T-helper 17 cell (primary cell): ENCODE data around the gene HECW1. TPM values are rescaled to one million over a fixed set of nuclear protein-coding genes. Genes with fewer than 3 reads are reported as not detected.
"Not testable (repeated sequence)": the region's sequence is repeated elsewhere in the genome, so short reads cannot be mapped to it uniquely, and the experiment has no call there.

Experiments used
- ATAC-seq: fragments of 150-1000 bp; cut with Tn5 transposase; 2 replicates; pipeline ENCODE4 v1.10.0; 2021; ENCODE audit warnings: mild to moderate bottlenecking, moderate library complexity
- DNase-seq, 3 donors: peaks; one replicate each; pipeline versions ENCODE4 v3.0.0 to v3.0.0-alpha.2; 2020 to 2021
- H3K9me3 ChIP-seq: one replicate; pipeline ENCODE4 v1.7.0; 2013; ENCODE audit warnings: low read length, mild to moderate bottlenecking; ENCODE audit not compliant: control insufficient read depth, poor library complexity, severe bottlenecking
- H3K27ac Mint-ChIP-seq: one replicate; pipeline ENCODE4 v1.8.0; 2022; ENCODE audit warnings: mild to moderate bottlenecking, moderate library complexity, mixed read lengths
- H3K27me3 Mint-ChIP-seq: one replicate; pipeline ENCODE4 v1.8.0; 2022; ENCODE audit warnings: mixed read lengths
- H3K36me3 Mint-ChIP-seq: one replicate; pipeline ENCODE4 v1.8.0; 2022; ENCODE audit warnings: low read depth, mixed read lengths
- H3K4me1 Mint-ChIP-seq: one replicate; pipeline ENCODE4 v1.8.0; 2022; ENCODE audit warnings: mild to moderate bottlenecking, mixed read lengths
- H3K4me3 Mint-ChIP-seq: one replicate; pipeline ENCODE4 v1.8.0; 2022; ENCODE audit warnings: mild to moderate bottlenecking, moderate library complexity, mixed read lengths
- total RNA-seq, 4 donors: library from RNA in 2 of 4; stranded (reverse) in 2 of 4; gene quantifications; one replicate each; pipeline ENCODE4 v1.2.3 and lab custom pipeline; 2022 to 2026

Gene HECW1
- total RNA-seq, 2 donors from 2014 or later: not detected

DNA sequence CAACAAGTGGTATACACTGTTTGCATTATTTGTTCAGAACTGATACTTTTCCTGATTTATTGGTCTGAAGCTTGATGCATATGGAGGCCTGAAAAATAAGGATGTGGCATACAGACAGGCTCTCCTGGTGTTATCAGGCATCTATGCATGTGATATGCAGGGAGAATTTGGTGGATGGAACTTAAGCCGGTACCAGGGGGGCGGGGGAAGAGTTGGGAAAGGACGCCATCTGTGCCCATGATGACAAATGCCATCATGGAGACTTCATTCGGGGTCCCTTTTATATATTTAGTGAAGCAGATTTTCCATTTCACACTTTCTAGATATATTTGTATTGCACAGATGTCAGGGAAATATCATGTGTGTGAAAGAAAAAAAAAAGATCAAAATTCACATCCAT, 5.4 kb downstream of the HECW1 start:
- H3K9me3 ChIP-seq: no peaks in the 10 kb centered on the region
- H3K36me3 Mint-ChIP-seq: no peaks in the 10 kb centered on the region
- DNase-seq (no peak), ATAC-seq (no peak)
- H3K27ac Mint-ChIP-seq: no peak overlapping the region
- peaks cover 8% of the 10 kb centered on the region for H3K4me1 Mint-ChIP-seq
- H3K27me3 Mint-ChIP-seq: peaks cover 48% of the 10 kb centered on the region
- H3K4me3 Mint-ChIP-seq: no peak overlapping the region

DNA sequence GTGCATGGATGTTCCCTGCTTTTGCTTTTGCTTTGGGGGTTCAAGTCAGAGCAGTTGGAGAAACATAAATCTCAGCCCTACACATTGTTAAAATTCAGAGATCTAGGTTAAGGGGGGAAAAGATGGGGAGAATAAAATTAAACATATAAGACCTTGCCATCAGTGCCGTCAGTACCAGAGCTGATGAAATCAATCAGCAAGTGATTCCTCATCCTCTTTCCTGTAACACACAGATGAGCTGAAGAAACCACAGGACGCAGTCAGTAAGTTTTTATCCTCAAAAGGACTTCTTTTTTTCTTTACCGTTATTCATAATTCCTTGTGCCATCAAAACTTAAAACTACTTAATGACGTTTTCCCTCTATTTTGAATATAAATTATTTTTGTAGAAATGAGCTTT, 5.9 kb downstream of the HECW1 start:
- H3K9me3 ChIP-seq: no peaks in the 10 kb centered on the region
- H3K27ac Mint-ChIP-seq: no peak overlapping the region
- H3K4me1 Mint-ChIP-seq: peaks cover 8% of the 10 kb centered on the region
- no peak overlapping the region for H3K4me3 Mint-ChIP-seq
- no peak for DNase-seq
- ATAC-seq: no peak
- H3K27me3 Mint-ChIP-seq: peaks cover 52% of the 10 kb centered on the region
- no peaks in the 10 kb centered on the region for H3K36me3 Mint-ChIP-seq

DNA sequence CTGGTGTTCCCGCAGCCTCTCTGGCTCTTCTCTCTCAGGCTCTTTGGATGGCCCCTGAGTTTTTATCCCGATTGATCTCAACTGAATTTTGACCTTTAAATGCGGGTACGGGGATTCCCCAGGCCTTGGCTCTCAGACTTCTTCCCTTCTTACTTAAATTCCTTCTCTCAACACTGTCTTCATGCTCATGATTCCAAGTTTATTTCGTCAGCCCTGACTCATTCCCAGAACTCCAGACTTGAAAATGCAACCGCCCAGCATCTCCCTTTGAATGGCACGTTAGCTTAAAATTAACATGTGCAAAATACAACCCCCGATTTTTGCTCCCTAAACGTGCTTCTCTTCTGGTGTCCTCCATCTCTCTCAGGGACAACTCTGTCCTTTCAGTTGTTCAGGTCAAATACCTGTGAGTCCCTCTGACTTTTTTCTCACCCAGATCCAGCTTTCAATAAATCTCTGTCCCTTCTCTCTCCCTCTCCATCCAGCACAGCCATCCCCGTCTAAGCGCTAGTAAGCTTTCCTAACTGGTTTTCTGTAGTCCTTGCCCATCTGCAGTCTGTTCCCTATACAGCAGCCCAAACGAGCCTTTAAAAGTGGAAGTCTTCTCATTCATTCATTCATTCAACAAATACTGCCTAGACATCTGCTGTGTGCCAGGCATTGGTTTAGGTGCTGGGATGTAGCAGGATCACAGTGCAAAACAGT, 7.1 kb downstream of the HECW1 start:
- H3K27me3 Mint-ChIP-seq: peaks cover 49% of the 10 kb centered on the region

DNA sequence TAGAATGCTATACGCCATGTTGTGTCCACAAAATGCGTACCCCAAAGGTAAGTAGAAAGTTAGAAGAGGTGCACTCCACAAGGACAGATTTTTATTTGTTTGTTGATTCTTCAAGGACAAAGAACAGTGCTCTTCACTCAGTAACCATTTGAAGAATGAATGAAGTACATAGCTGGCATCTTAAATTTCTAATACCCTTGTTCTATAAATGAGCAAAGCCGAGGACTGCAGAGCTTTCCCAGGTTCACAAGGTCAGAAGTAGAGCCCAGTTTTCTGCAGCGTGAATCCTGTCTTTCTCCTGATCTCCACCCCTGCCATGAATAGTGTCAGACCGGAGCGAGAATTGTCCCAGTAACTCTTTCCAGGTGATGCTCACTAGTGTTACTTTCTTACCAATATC, 9.5 kb downstream of the HECW1 start:
- H3K9me3 ChIP-seq: no peaks in the 10 kb centered on the region
- Mint-ChIP-seq H3K4me3 (no peak overlapping the region), H3K27ac (no peak overlapping the region), H3K4me1 (no peaks in the 10 kb centered on the region), H3K36me3 (no peaks in the 10 kb centered on the region), H3K27me3 (peaks cover 30% of the 10 kb centered on the region)
- ATAC-seq (no peak), DNase-seq (no peak)

More for the DNA sequence above, 7.1 kb downstream of the HECW1 start:
- no peak overlapping the region for H3K4me3 Mint-ChIP-seq
- no peaks in the 10 kb centered on the region for H3K36me3 Mint-ChIP-seq
- ATAC-seq: no peak
- no peaks in the 10 kb centered on the region for H3K9me3 ChIP-seq
- H3K27ac Mint-ChIP-seq: no peak overlapping the region
- DNase-seq: no peak
- H3K4me1 Mint-ChIP-seq: peaks cover 1% of the 10 kb centered on the region

DNA sequence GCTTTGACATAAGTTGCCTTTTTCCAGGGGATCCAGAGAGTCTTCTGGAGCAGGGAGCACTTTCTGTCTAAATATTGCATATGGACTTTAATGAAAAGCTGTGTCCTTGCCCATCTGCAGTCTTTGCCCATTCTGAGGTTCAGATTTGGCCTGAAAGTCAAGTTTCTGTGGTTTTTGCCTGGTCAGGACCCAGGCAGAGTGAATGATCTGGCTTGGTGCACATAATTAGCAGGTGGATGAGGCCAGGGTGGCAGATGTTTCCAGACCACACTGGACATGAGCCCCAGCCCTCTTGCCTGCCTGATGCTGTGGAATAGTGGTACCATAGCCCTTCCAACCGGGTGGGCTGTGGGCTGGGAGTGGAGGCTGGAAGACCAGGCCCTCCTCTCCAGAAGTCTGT, 11.0 kb downstream of the HECW1 start:
- H3K36me3 Mint-ChIP-seq: no peaks in the 10 kb centered on the region
- no peak for ATAC-seq
- no peaks in the 10 kb centered on the region for H3K9me3 ChIP-seq
- DNase-seq: no peak
- H3K27ac Mint-ChIP-seq: no peak overlapping the region
- no peaks in the 10 kb centered on the region for H3K4me1 Mint-ChIP-seq
- peaks cover 30% of the 10 kb centered on the region for H3K27me3 Mint-ChIP-seq
- H3K4me3 Mint-ChIP-seq: no peak overlapping the region

DNA sequence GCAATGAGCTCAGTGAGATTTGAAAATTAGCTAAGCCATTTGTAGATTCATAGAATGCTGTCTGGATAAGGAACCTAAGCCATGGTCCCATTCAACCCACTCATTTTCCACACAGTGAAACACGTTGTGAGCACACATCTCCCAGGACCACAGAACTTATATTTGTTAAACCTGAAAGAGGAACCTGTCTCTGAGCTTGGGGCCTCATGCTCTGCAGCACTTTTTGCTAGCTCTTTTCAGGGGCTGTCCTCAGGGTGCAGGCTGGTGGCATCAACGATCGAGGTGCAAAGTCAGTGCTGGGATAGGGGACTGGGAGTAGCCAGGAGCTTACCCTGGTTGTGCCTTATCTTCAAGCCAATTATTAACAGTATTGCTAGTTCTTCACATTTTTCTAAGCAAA, 11.9 kb downstream of the HECW1 start:
- H3K4me1 Mint-ChIP-seq: no peaks in the 10 kb centered on the region
- no peak for ATAC-seq
- no peak overlapping the region for H3K27ac Mint-ChIP-seq
- no peak overlapping the region for H3K4me3 Mint-ChIP-seq
- H3K36me3 Mint-ChIP-seq: no peaks in the 10 kb centered on the region
- H3K27me3 Mint-ChIP-seq: peaks cover 30% of the 10 kb centered on the region
- no peak for DNase-seq
- H3K9me3 ChIP-seq: no peaks in the 10 kb centered on the region

DNA sequence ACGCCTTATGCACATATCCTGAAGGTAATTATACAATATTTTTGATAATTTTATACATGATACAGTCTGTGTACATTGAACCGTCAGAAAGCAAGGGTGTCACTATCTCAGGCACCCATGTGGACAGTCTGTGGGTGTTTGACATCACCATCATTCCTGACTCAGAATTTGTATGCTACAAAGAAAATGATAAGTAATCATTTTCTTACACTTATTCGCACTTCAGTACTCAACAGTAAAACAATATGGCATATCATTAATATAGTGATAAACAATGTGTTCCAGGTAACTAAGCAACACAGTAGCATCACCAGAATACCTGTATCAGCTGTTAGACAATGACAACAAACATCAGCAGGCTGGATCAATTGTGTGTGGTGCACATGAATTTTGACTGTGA, 17.9 kb downstream of the HECW1 start:
- Mint-ChIP-seq H3K27ac (no peak overlapping the region), H3K36me3 (no peaks in the 10 kb centered on the region), H3K4me3 (no peak overlapping the region), H3K4me1 (no peaks in the 10 kb centered on the region), H3K27me3 (peaks cover 7% of the 10 kb centered on the region)
- no peaks in the 10 kb centered on the region for H3K9me3 ChIP-seq
- DNase-seq (no peak), ATAC-seq (no peak)

DNA sequence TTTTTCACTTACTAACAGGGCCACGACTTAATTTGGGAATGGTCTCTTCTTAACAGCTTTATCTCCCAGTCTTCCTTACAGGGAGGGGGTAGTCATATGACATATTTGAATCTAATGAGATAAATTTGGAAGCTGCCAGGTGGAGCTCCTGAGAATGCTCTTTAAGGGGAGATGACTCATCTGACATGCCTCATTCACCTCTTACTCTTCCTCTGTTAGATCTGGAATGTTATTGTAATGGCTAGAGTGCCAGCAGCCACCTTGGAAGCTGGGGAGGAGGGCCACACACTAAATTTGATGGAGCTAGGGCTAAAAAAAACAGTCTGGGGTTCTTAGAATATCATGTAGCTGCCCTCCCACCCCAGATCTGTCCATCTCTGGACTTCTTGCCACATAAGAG, 22.7 kb downstream of the HECW1 start:
- Mint-ChIP-seq H3K4me3 (no peak overlapping the region), H3K27me3 (peaks cover 48% of the 10 kb centered on the region), H3K36me3 (no peaks in the 10 kb centered on the region), H3K4me1 (no peaks in the 10 kb centered on the region), H3K27ac (no peak overlapping the region)
- ATAC-seq (no peak), DNase-seq (no peak)
- H3K9me3 ChIP-seq: no peaks in the 10 kb centered on the region

DNA sequence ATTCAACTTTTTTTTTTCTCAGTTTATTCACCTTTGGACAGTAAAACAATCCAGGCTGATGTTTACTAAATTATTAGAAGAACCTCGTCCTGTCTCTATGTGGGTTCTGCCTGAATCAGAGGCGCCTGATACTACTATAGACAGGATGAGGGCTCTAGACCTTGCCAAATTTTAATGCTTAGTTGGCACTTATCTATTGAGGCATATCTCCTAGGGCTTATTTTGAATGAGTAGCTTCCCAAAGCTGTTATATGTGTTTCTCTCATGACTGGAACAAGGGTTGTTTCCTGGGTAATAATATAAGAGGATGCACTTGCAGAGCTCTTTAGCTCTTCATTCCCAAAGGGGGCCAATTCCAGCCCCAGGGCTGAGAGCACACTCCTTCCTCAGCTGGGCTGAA, 23.6 kb downstream of the HECW1 start:
- no peak overlapping the region for H3K4me3 Mint-ChIP-seq
- H3K27me3 Mint-ChIP-seq: peaks cover 57% of the 10 kb centered on the region
- no peak overlapping the region for H3K27ac Mint-ChIP-seq
- ATAC-seq: no peak
- DNase-seq: no peak
- H3K4me1 Mint-ChIP-seq: no peaks in the 10 kb centered on the region
- no peaks in the 10 kb centered on the region for H3K36me3 Mint-ChIP-seq
- no peaks in the 10 kb centered on the region for H3K9me3 ChIP-seq

DNA sequence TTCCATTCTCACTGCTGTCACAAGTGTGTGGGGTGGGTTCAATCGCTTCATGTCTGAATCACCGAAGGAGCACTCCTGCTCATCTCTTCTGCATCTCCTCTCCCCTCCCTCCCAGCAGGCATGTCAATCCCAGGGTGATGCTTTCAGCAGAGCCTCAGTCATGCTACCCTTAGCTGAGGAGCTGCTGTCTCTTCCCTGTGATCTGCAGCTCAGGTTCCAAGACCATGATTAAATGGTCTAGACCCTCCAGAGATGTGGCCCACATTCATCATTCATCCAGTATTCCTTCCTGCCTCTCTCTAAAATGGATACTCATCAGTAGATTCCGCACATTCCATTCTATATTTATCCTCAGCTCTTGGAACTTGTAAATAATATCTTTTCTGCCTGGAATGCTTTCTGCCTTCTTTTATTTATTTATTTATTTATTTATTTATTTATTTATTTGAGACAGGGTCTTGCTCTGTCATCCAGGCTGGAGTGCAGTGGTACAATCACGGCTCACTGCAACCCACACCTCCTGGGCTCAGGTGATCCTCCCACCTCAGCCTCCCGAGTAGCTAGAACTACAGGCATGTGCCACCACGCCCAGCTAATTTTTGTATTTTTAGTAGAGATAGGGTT, 24.8 kb downstream of the HECW1 start:
- H3K4me1 Mint-ChIP-seq, H3K4me3 Mint-ChIP-seq, H3K9me3 ChIP-seq, DNase-seq, ATAC-seq, H3K36me3 Mint-ChIP-seq, H3K27ac Mint-ChIP-seq: not testable (repeated sequence)
- H3K27me3 Mint-ChIP-seq: peaks cover 60% of the 10 kb centered on the region

DNA sequence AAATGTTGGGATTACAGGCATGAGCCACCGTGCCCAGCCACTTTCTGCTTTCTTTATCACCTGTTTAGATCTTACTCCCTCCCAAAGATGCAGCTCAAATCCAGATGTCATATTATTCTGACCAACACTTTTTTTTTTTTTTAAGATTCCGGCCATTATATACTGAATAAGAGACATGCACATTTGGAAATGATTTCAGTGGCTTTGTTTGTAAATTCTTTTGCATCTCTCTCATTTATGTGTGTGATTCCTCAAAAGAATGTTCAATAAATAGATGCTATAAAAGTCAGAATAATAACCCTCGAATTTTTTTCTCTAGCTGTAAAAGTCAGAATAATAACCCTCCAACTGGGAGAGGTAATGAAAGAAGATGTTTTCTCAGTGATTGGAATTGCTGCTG, 25.4 kb downstream of the HECW1 start:
- Mint-ChIP-seq H3K4me3 (no peak overlapping the region), H3K27ac (no peak overlapping the region), H3K27me3 (peaks cover 60% of the 10 kb centered on the region), H3K4me1 (no peaks in the 10 kb centered on the region), H3K36me3 (no peaks in the 10 kb centered on the region)
- no peak for ATAC-seq
- no peak for DNase-seq
- H3K9me3 ChIP-seq: no peaks in the 10 kb centered on the region

DNA sequence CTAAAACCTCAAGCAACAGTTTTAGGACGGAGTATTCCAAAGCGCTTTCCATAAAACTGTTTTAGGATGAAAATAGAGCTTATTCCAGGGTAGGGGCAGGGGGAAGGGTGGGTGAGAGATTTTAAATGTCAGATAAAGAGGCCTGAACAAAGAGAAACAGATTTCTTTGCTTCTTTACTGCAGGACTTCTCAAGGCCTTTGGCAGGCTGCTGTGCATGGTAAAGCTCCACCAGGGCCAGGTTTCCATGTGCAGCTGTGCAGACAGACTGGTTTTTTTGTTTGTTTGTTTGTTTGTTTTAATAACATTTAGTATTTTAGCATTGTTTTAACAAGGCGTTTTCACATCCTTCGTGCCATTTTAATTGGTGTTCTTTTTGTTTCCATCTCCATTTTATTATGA, 26.3 kb downstream of the HECW1 start:
- no peak for ATAC-seq
- H3K4me1 Mint-ChIP-seq: no peaks in the 10 kb centered on the region
- H3K9me3 ChIP-seq: no peaks in the 10 kb centered on the region
- H3K27ac Mint-ChIP-seq: no peak overlapping the region
- no peak overlapping the region for H3K4me3 Mint-ChIP-seq
- peaks cover 65% of the 10 kb centered on the region for H3K27me3 Mint-ChIP-seq
- H3K36me3 Mint-ChIP-seq: no peaks in the 10 kb centered on the region
- DNase-seq: no peak

DNA sequence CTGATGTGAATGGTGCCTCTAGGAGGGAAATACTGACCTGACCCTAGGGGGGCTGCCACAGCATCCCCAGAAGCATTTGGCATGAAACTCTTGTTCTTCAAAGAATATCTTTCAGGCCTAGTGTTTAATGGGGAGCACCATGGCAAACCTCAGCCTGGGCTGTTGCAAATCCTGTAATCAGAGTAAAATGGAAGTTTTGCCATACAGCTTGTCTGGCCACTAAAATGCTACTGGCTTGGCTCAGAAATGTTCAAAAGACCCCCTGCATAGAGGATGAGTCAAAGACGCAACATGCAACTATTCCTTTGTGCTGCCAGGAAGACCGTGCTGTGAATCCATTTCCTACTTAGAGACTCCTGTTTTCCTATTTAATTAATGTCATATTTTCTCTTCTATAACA, 26.7 kb downstream of the HECW1 start:
- H3K36me3 Mint-ChIP-seq: no peaks in the 10 kb centered on the region
- no peaks in the 10 kb centered on the region for H3K4me1 Mint-ChIP-seq
- no peak overlapping the region for H3K4me3 Mint-ChIP-seq
- peaks cover 70% of the 10 kb centered on the region for H3K27me3 Mint-ChIP-seq
- H3K27ac Mint-ChIP-seq: no peak overlapping the region
- ATAC-seq (no peak), DNase-seq (no peak)
- no peaks in the 10 kb centered on the region for H3K9me3 ChIP-seq

DNA sequence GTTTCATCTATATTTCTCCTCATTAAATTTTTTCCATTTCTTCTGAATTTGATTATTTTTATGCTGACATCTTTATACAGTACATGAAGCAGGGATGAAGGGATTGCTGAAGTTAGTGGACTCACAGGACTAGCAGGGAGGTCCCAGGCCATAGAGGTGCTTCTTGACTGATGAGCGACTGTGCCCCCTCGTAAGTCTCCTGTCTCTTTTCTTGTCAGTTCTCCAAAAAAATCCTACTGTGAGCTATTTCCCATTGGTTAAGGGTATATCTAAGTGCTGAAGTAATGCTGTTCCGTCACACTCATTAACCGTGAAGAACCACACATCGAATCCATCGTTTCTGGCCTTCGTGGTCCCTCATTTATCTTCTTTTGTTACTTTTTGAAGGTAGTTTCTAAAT, 27.7 kb downstream of the HECW1 start:
- Mint-ChIP-seq H3K36me3 (no peaks in the 10 kb centered on the region), H3K27ac (no peak overlapping the region), H3K4me3 (no peak overlapping the region), H3K4me1 (no peaks in the 10 kb centered on the region), H3K27me3 (peaks cover 68% of the 10 kb centered on the region)
- ATAC-seq (no peak), DNase-seq (no peak)
- no peaks in the 10 kb centered on the region for H3K9me3 ChIP-seq
